K562 (cell line): Measurements from ENCODE around the gene RACK1. TPM values are rescaled to one million over a fixed set of nuclear protein-coding genes. Genes with fewer than 3 reads are reported as not detected.

Experiments used
- ATF4 ChIP-seq: fragments of 450-650 bp; formaldehyde crosslinking; IDR thresholded peaks from 2 replicates; pipeline ENCODE4 v1.4.0; 2022; ENCODE audit warnings: mild to moderate bottlenecking, moderate library complexity
- ATF7 ChIP-seq: fragments of 450-650 bp; IDR thresholded peaks from 2 replicates; pipeline ENCODE4 v1.7.1; 2014; ENCODE audit warnings: mild to moderate bottlenecking, moderate library complexity
- CEBPB ChIP-seq: fragments of 450-650 bp; IDR thresholded peaks from 2 replicates; pipeline ENCODE4 v1.6.1; 2016; ENCODE audit warnings: missing genetic modification characterization, missing compliant biosample characterization
- CREM ChIP-seq: IDR thresholded peaks from 2 replicates; pipeline ENCODE4 v1.6.1; 2014; ENCODE audit warnings: antibody characterized with exemption, low read depth
- DIDO1 ChIP-seq: fragments of 450-650 bp; IDR thresholded peaks from 2 replicates; pipeline ENCODE4 v1.6.1; 2016; ENCODE audit warnings: low read depth, missing biosample characterization, missing genetic modification characterization
- EP400 ChIP-seq: fragments of 450-650 bp; IDR thresholded peaks from 2 replicates; pipeline ENCODE4 v1.6.1; 2017; ENCODE audit warnings: antibody characterized with exemption, mild to moderate bottlenecking, moderate library complexity
- HSF4 ChIP-seq: fragments of 250-450 bp; sonication (Bioruptor Pico); IDR thresholded peaks from 2 replicates; pipeline ENCODE4 v2.1.2; 2022; ENCODE audit warnings: mild to moderate bottlenecking, moderate library complexity, borderline replicate concordance
- ILK ChIP-seq: fragments of 450-650 bp; IDR thresholded peaks from 2 replicates; pipeline ENCODE4 v1.6.1; 2016; ENCODE audit warnings: missing genetic modification characterization, low read depth, mild to moderate bottlenecking, missing compliant biosample characterization, moderate library complexity, borderline replicate concordance
- JUN ChIP-seq, 2 experiments: sonication (generic) in 1 of 2; formaldehyde crosslinking in 1 of 2; IDR thresholded peaks; 2 replicates each; pipeline versions ENCODE4 v1.6.1 to v1.8.0; 2012 to 2022; ENCODE audit warnings: borderline replicate concordance in 2 of 2, mild to moderate bottlenecking in 2 of 2, improper control_type of control experiment in 1 of 2, low read depth in 1 of 2, low read length in 1 of 2, missing genetic modification reagents in 1 of 2
- MTA1 ChIP-seq: fragments of 450-650 bp; IDR thresholded peaks from 2 replicates; pipeline ENCODE4 v1.6.1; 2017; ENCODE audit warnings: borderline replicate concordance
- NFXL1 ChIP-seq: fragments of 450-650 bp; formaldehyde crosslinking; IDR thresholded peaks from 2 replicates; pipeline ENCODE4 v1.4.0; 2021; ENCODE audit warnings: mild to moderate bottlenecking
- PBX2 ChIP-seq, 2 experiments: IDR thresholded peaks in 1 of 2; conservative IDR thresholded peaks in 1 of 2; 2 replicates each; pipeline ENCODE4 v1.6.1; 2016; ENCODE audit warnings: low read depth in 2 of 2, mild to moderate bottlenecking in 1 of 2, missing compliant biosample characterization in 1 of 2, missing genetic modification characterization in 1 of 2, moderate library complexity in 1 of 2
- PHB2 ChIP-seq: fragments of 450-650 bp; IDR thresholded peaks from 2 replicates; pipeline ENCODE4 v1.6.1; 2017; ENCODE audit warnings: low read depth
- POLR2A ChIP-seq: fragments of 450-650 bp; conservative IDR thresholded peaks from 2 replicates; pipeline ENCODE4 v1.6.1; 2016
- SMAD2 ChIP-seq: fragments of 150-350 bp; IDR thresholded peaks from 2 replicates; pipeline ENCODE4 v1.6.1; 2014; ENCODE audit warnings: low read depth, mild to moderate bottlenecking, low read length
- SMARCA4 ChIP-seq: fragments of 450-650 bp; IDR thresholded peaks from 2 replicates; pipeline ENCODE4 v1.6.1; 2016
- SMARCB1 ChIP-seq: IDR thresholded peaks from 2 replicates; pipeline ENCODE4 v1.6.1; 2011; ENCODE audit warnings: improper control_type of control experiment, low read depth; ENCODE audit not compliant: insufficient read length
- TEAD4 ChIP-seq, 2 experiments: sonication (generic) in 1 of 2; formaldehyde crosslinking in 1 of 2; IDR thresholded peaks; 2 replicates each; pipeline versions ENCODE4 v1.6.1 to v1.8.0; 2012 to 2022; ENCODE audit warnings: borderline replicate concordance in 1 of 2, inconsistent platforms in 1 of 2, low read length in 1 of 2, mild to moderate bottlenecking in 1 of 2, missing genetic modification reagents in 1 of 2
- XRCC3 ChIP-seq: fragments of 450-650 bp; IDR thresholded peaks from 2 replicates; pipeline ENCODE4 v1.6.1; 2017; ENCODE audit warnings: mild to moderate bottlenecking, moderate library complexity
- ZNF274 ChIP-seq: IDR thresholded peaks from 2 replicates; pipeline ENCODE4 v1.6.1; 2011; ENCODE audit warnings: low read depth, mild to moderate bottlenecking, low read length, moderate library complexity, borderline replicate concordance
- ZNF431 ChIP-seq: sonication (generic); formaldehyde crosslinking; IDR thresholded peaks from 2 replicates; pipeline ENCODE4 v1.8.0; 2022; ENCODE audit warnings: mild to moderate bottlenecking, missing genetic modification reagents
- ZNF830 ChIP-seq: fragments of 250-450 bp; sonication (Bioruptor Pico); IDR thresholded peaks from 2 replicates; pipeline ENCODE4 v1.5.0; 2021; ENCODE audit warnings: mild to moderate bottlenecking
- polyA plus RNA-seq, 8 experiments: library from polyadenylated mRNA; depleted of rRNA in 4 of 8; stranded (reverse) in 5 of 8; unstranded in 3 of 8; fragments of >200 nt; fragmentation: Nextera tagmentation in 2 of 8; fragmentation: Illumina TruSeq in 1 of 8; extraction: Ambion mirVana in 2 of 8; extraction: Trizol in 1 of 8; gene quantifications; 2 replicates each; pipeline versions ENCODE4 v1.2.1 to v1.2.3, GENCODE V29; 2011 to 2014; ENCODE audit warnings: inconsistent platforms in 1 of 8, missing spikeins in 1 of 8
- total RNA-seq, 7 experiments: library from RNA; depleted of rRNA in 6 of 7; stranded (reverse); fragments of >200 nt in 6 of 7; fragmentation: Illumina TruSeq in 2 of 7; extraction: Trizol in 2 of 7; gene quantifications; 2 replicates each; pipeline versions ENCODE4 v1.2.1 to v1.2.3, GENCODE V29; 2011 to 2021; ENCODE audit warnings: low replicate concordance in 1 of 7
- TF ChIP-seq, protein P1 (sequence below), 2 experiments: fragments of 450-650 bp in 1 of 2; sonication (generic) in 1 of 2; formaldehyde crosslinking in 1 of 2; IDR thresholded peaks in 1 of 2; conservative IDR thresholded peaks in 1 of 2; 2 replicates each; pipeline versions ENCODE4 v1.6.1 to v1.8.1; 2016 to 2023; ENCODE audit warnings: mild to moderate bottlenecking in 2 of 2, moderate library complexity in 2 of 2, inconsistent platforms in 1 of 2, missing genetic modification reagents in 1 of 2

RACK1 gene
- total and polyA plus RNA-seq, 9 of the 15 experiments (the other 6 are each of a cell fraction or from before 2014, with no cell fraction given) = 2,303 to 5,311 (median 3,833) TPM

DNA sequence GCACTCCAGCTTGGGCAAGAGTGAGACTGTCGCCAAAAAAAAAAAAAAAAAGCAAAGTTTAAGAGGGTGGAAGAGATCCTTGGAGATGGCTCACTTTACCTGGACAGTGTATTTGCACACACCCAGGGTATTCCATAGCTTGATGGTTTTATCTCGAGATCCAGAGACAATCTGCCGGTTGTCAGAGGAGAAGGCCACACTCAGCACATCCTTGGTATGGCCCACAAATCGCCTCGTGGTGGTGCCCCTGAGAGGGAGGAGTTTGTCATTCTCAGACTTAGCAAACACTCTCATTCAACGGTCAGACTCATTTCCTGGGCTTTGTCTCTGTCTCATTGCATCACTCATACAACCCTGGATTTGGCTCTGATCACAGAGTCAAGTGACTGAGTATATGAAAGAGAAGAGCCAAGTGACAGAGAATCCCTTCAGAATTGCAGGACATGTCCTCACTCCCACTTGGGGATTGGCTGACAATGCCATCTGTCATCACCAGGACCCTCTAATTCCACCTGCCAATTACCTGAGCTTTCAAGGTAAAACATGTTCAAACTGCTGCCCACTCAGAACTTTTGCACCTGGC lies 2.2 kb downstream of the RACK1 start (continued):
- TF ChIP-seq SMARCB1 (no peak), XRCC3 (no peak), NFXL1 (CRISPR knock-in tag) (no peak), SMAD2 (no peak), CEBPB (tag) (peak; percentile 78), ZNF830 (CRISPR knock-in tag) (no peak), ATF4 (peak; percentile 36; the same call in 1 of the 2 replicates), ZNF274 (no peak), DIDO1 (no peak), HSF4 (no peak), PHB2 (no peak), POLR2A (0 out of 2 replicates have a peak, but pooled peaks have one; percentile 6), CREM (no peak), EP400 (peak; percentile 41), PBX2 (CRISPR knock-in tag; IDR thresholded peaks at IDR 0.05; ENCODE audit: low read depth) (no peak), PBX2 (tag; conservative IDR thresholded peaks at IDR 0.05; ENCODE audit: low read depth) (no peak), SMARCA4 (peak; percentile 16; the same call in 1 of the 2 replicates), ATF7 (peak; percentile 49; the same call in 1 of the 2 replicates), JUN (IDR thresholded peaks at IDR 0.05; ENCODE audit: borderline replicate concordance, low read depth, low read length) (no peak), JUN (CRISPR knock-in tag; IDR thresholded peaks at IDR 0.05; ENCODE audit: borderline replicate concordance) (no peak), TEAD4 (IDR thresholded peaks at IDR 0.05; ENCODE audit: low read length) (no peak), TEAD4 (CRISPR knock-in tag; IDR thresholded peaks at IDR 0.05; ENCODE audit: borderline replicate concordance) (peak; percentile 26; the same call in 1 of the 2 replicates), ZNF431 (CRISPR knock-in tag) (no peak), ILK (tag) (no peak), MTA1 (no peak)
- TF ChIP-seq, protein P1, sequence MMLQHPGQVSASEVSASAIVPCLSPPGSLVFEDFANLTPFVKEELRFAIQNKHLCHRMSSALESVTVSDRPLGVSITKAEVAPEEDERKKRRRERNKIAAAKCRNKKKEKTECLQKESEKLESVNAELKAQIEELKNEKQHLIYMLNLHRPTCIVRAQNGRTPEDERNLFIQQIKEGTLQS (IDR thresholded peaks at IDR 0.05) = peak; percentile 93
- TF ChIP-seq, protein P1 (CRISPR knock-in tag; conservative IDR thresholded peaks at IDR 0.05) = 0 out of 2 replicates have a peak, but pooled peaks have one; percentile 23
